BJ (cell line): ENCODE results near the gene CCL24. TPM values are rescaled to one million over a fixed set of nuclear protein-coding genes. Genes with fewer than 3 reads are reported as not detected.
"Not testable (repeated sequence)": the region's sequence is repeated elsewhere in the genome, so short reads cannot be mapped to it uniquely, and the experiment has no call there.

Source experiments
- CTCF ChIA-PET: fragments of 350-600 bp; formaldehyde crosslinking; extraction: SDS; loops from one replicate; lab custom pipeline; 2021; ENCODE audit warnings: antibody characterized with exemption, inconsistent platforms; lab: Yijun Ruan, JAX
- POLR2A ChIA-PET: fragments of 300-600 bp; sonication (Branson Sonifier 250); formaldehyde crosslinking; extraction: SDS; loops from one replicate; lab custom pipeline; 2021; ENCODE audit warnings: antibody characterized with exemption; lab: Charles Lee
- DNase-seq: peaks from one replicate; pipeline ENCODE4 v3.0.0-alpha.2; 2011; ENCODE audit warnings: low read depth
- H3K27me3 ChIP-seq: 2 replicates; pipeline ENCODE4 v1.6.0; 2011; ENCODE audit warnings: low read length; ENCODE audit not compliant: control insufficient read depth, insufficient read depth
- H3K36me3 ChIP-seq: 2 replicates; pipeline ENCODE4 v1.5.1; 2011; ENCODE audit warnings: low read length; ENCODE audit not compliant: control insufficient read depth, insufficient read depth
- H3K4me3 ChIP-seq: 2 replicates; pipeline ENCODE4 v1.5.1; 2011; ENCODE audit warnings: low read depth, mild to moderate bottlenecking, control low read depth, low read length
- polyA minus RNA-seq: library from RNA; depleted of rRNA, polyadenylated mRNA; stranded (reverse); fragments of >200 nt; gene quantifications from 2 replicates; pipeline ENCODE4 v1.2.3, GENCODE V29; 2011; rRNA and poly(A)+ RNA removed
- polyA plus RNA-seq: library from polyadenylated mRNA; depleted of rRNA; stranded (reverse); fragments of >200 nt; gene quantifications from 2 replicates; pipeline ENCODE4 v1.2.3, GENCODE V29; 2011; rRNA removed
- TF ChIP-seq, protein P1 (sequence below): IDR thresholded peaks from 2 replicates; pipeline ENCODE4 v1.5.1; 2011; ENCODE audit warnings: low read depth, mild to moderate bottlenecking, control low read depth, inconsistent platforms, low read length, moderate library complexity; ENCODE audit not compliant: insufficient read depth

Gene CCL24
- polyA plus RNA-seq: not detected in 2 replicates
- polyA minus RNA-seq: not detected in 2 replicates

DNA sequence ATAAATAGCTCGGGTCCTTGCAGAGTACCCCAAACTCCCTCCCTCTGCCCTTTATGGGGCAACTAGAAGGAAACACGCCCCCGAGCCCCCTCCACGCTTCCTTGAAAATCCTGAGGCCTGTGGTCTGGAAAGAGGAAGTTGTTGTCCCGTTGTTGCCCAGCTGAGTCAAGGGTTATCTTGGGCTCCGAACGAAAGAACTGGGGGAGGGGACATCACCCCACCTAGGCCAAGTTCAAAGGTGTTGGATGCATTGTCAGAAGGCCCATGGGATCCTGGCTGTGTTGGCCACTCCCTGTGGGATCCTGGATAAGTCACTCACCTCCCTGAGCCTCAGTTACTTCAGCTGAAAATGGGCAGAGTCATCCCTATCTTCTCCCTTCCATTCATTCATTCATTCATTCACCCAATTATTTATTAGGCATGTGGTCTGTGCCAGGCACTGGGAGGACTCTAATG is at the start of gene CCL24:
Gene CCL24 (minus strand): TSS at position 26 of the 456 bp plus-strand sequence. CDS start 91 bp downstream, outside the sequence.
- Histone ChIP-seq H3K4me3 (no peak within 1 kb of the TSS), H3K36me3 (no peaks in the 10 kb centered on the region), H3K27me3 (peaks cover 4% of the 10 kb centered on the region; the same call in 1 of the 2 replicates)
- DNase-seq: no peak
- POLR2A ChIA-PET: no interaction called here
- CTCF ChIA-PET: no interaction called here
- TF ChIP-seq, protein P1, sequence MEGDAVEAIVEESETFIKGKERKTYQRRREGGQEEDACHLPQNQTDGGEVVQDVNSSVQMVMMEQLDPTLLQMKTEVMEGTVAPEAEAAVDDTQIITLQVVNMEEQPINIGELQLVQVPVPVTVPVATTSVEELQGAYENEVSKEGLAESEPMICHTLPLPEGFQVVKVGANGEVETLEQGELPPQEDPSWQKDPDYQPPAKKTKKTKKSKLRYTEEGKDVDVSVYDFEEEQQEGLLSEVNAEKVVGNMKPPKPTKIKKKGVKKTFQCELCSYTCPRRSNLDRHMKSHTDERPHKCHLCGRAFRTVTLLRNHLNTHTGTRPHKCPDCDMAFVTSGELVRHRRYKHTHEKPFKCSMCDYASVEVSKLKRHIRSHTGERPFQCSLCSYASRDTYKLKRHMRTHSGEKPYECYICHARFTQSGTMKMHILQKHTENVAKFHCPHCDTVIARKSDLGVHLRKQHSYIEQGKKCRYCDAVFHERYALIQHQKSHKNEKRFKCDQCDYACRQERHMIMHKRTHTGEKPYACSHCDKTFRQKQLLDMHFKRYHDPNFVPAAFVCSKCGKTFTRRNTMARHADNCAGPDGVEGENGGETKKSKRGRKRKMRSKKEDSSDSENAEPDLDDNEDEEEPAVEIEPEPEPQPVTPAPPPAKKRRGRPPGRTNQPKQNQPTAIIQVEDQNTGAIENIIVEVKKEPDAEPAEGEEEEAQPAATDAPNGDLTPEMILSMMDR: no peak

- no peak for DNase-seq
- TF ChIP-seq, protein P1: no peak
- ChIA-PET CTCF (interaction anchor here (3.0 kb wide), 1 partner anchor 159 kb away, joined by 11 read pairs; no protein-coding TSS in a partner anchor), POLR2A (no interaction called here)
- H3K4me3 ChIP-seq: no peak overlapping the region
- no peaks in the 10 kb centered on the region for H3K27me3 ChIP-seq
- no peaks in the 10 kb centered on the region for H3K36me3 ChIP-seq
Measured at GRCh38 chr7:75861636-75862035, 48.0 kb upstream of the CCL24 start.

- DNase-seq: no peak
- POLR2A ChIA-PET: no interaction called here
Measured at GRCh38 chr7:75858410-75858809, 44.8 kb upstream of the CCL24 start.

GRCh38 chr7:75856536-75856935 is 42.9 kb upstream of the CCL24 start:
- no peak overlapping the region for H3K4me3 ChIP-seq
- ChIA-PET CTCF (interaction anchor here (1.0 to 1.6 kb wide), 2 partner anchors 9 to 164 kb away, joined by 3 to 5 read pairs; no protein-coding TSS in a partner anchor), POLR2A (no interaction called here)
- H3K27me3 ChIP-seq: no peaks in the 10 kb centered on the region
- DNase-seq: no peak
- no peaks in the 10 kb centered on the region for H3K36me3 ChIP-seq
- TF ChIP-seq, protein P1: no peak

More at GRCh38 chr7:75858410-75858809, 44.8 kb upstream of the CCL24 start:
- TF ChIP-seq, protein P1: no peak
- CTCF ChIA-PET: no interaction called here
- H3K36me3 ChIP-seq: no peaks in the 10 kb centered on the region
- H3K4me3 ChIP-seq: no peak overlapping the region
- H3K27me3 ChIP-seq: no peaks in the 10 kb centered on the region

DNA sequence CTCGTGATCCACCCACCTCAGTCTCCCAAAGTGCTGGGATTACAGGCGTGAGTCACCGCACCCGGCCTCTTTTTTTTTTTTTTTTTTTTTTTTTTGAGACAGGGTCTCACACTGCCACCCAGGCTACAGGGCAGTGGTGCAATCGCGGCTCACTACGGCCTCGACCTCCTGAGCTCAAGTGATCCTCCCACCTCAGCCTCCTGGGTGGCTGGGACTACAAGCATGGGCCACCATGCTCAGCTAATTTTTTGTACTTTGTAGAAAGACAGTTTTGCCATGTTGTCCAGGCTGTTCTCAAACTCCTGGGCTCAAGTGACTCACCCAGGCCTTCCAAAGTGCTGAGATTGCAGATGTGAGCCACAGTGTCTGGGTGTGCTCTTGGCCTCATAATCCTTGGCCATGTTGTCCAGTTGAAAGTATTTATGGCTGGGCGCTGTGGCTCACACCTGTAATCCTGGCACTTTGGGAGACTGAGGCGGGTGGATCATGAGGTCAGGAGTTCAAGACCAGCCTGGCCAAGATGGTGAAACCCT is 41.3 kb upstream of the CCL24 start:
- CTCF ChIA-PET: interaction anchor here (1.2 to 1.6 kb wide), 3 partner anchors 9 to 155 kb away, joined by 3 to 5 read pairs (median 3); no protein-coding TSS in a partner anchor
- H3K36me3 ChIP-seq, DNase-seq, H3K27me3 ChIP-seq, H3K4me3 ChIP-seq, POLR2A ChIA-PET: not testable (repeated sequence)
